WTC11 (cell line): ENCODE measurements around the gene PCIF1. TPM values are rescaled to one million over a fixed set of nuclear protein-coding genes. Genes with fewer than 3 reads are reported as not detected.

ENCODE experiments used
- ATAC-seq: fragments of 200-7000 bp; cut with Tn5 transposase; 2 replicates; pipeline ENCODE4 v1.10.0; 2021; ENCODE audit warnings: mild to moderate bottlenecking, moderate library complexity
- CTCF ChIA-PET: fragments of 300-600 bp; sonication (Branson Sonifier 250); formaldehyde crosslinking; loops from one replicate; lab custom pipeline; 2021; ENCODE audit warnings: antibody characterized with exemption; lab: Charles Lee
- POLR2A ChIA-PET: fragments of 350-600 bp; sonication (Branson Sonifier 250); formaldehyde crosslinking; loops from one replicate; lab custom pipeline; 2021; ENCODE audit warnings: antibody characterized with exemption; lab: Charles Lee
- DNase-seq: peaks from one replicate; pipeline ENCODE4 v3.0.0; 2021; ENCODE audit warnings: low spot score
- H3K27ac Mint-ChIP-seq: 2 replicates; pipeline ENCODE4 v1.8.0; 2021; ENCODE audit warnings: mixed read lengths
- H3K27me3 Mint-ChIP-seq: 2 replicates; pipeline ENCODE4 v1.8.0; 2021; ENCODE audit warnings: low read depth, mild to moderate bottlenecking, moderate library complexity, mixed read lengths
- H3K36me3 Mint-ChIP-seq: 2 replicates; pipeline ENCODE4 v1.8.0; 2021; ENCODE audit warnings: mixed read lengths
- H3K4me1 Mint-ChIP-seq: 2 replicates; pipeline ENCODE4 v1.8.0; 2022; ENCODE audit warnings: mixed read lengths
- H3K4me3 Mint-ChIP-seq: 2 replicates; pipeline ENCODE4 v1.8.0; 2021; ENCODE audit warnings: mild to moderate bottlenecking, moderate library complexity, mixed read lengths
- H3K9me3 Mint-ChIP-seq: 2 replicates; pipeline ENCODE4 v1.8.0; 2021; ENCODE audit warnings: mixed read lengths
- ATF1 ChIP-seq: sonication (generic); formaldehyde crosslinking; IDR thresholded peaks from 2 replicates; pipeline ENCODE4 v1.8.1; 2023; ENCODE audit warnings: mild to moderate bottlenecking, moderate library complexity, missing genetic modification reagents
- CREB1 ChIP-seq: sonication (generic); formaldehyde crosslinking; IDR thresholded peaks from 2 replicates; pipeline ENCODE4 v1.8.0; 2023; ENCODE audit warnings: mild to moderate bottlenecking, missing genetic modification reagents
- CREM ChIP-seq: sonication (generic); formaldehyde crosslinking; IDR thresholded peaks from 2 replicates; pipeline ENCODE4 v1.8.1; 2022; ENCODE audit warnings: mild to moderate bottlenecking, missing genetic modification reagents, moderate library complexity
- FOXP1 ChIP-seq: sonication (generic); formaldehyde crosslinking; IDR thresholded peaks from 2 replicates; pipeline ENCODE4 v1.8.0; 2022; ENCODE audit warnings: missing genetic modification reagents, mild to moderate bottlenecking, moderate library complexity, borderline replicate concordance
- GABPB1 ChIP-seq: sonication (generic); formaldehyde crosslinking; IDR thresholded peaks from 2 replicates; pipeline ENCODE4 v1.8.1; 2023; ENCODE audit warnings: mild to moderate bottlenecking, missing genetic modification reagents
- HMGA2 ChIP-seq: fragments of 250-450 bp; sonication (Bioruptor Pico); IDR thresholded peaks from 2 replicates; pipeline ENCODE4 v1.4.0; 2021; ENCODE audit warnings: mild to moderate bottlenecking, moderate library complexity
- IRF1 ChIP-seq: sonication (generic); formaldehyde crosslinking; IDR thresholded peaks from 2 replicates; pipeline ENCODE4 v1.8.0; 2023; ENCODE audit warnings: missing genetic modification reagents
- IRF2 ChIP-seq: sonication (generic); formaldehyde crosslinking; IDR thresholded peaks from 2 replicates; pipeline ENCODE4 v1.8.0; 2022; ENCODE audit warnings: low read depth, missing genetic modification reagents, borderline replicate concordance
- KAT7 ChIP-seq: sonication (generic); formaldehyde crosslinking; IDR thresholded peaks from 2 replicates; pipeline ENCODE4 v1.8.1; 2023; ENCODE audit warnings: missing genetic modification reagents, mild to moderate bottlenecking, borderline replicate concordance
- NR1H2 ChIP-seq: sonication (generic); formaldehyde crosslinking; IDR thresholded peaks from 2 replicates; pipeline ENCODE4 v1.9.0; 2021; ENCODE audit warnings: mild to moderate bottlenecking, moderate library complexity, missing genetic modification reagents
- PREB ChIP-seq: sonication (generic); formaldehyde crosslinking; IDR thresholded peaks from 2 replicates; pipeline ENCODE4 v1.8.1; 2022; ENCODE audit warnings: mild to moderate bottlenecking, missing genetic modification reagents, moderate library complexity, borderline replicate concordance
- RORB ChIP-seq: fragments of 250-450 bp; sonication (Bioruptor Pico); IDR thresholded peaks from 2 replicates; pipeline ENCODE4 v1.9.0; 2021; ENCODE audit warnings: mild to moderate bottlenecking
- SP1 ChIP-seq: sonication (generic); formaldehyde crosslinking; conservative IDR thresholded peaks from 2 replicates; pipeline ENCODE4 v1.8.1; 2022; ENCODE audit warnings: missing genetic modification reagents
- TEAD4 ChIP-seq: sonication (generic); formaldehyde crosslinking; IDR thresholded peaks from 2 replicates; pipeline ENCODE4 v1.8.0; 2022; ENCODE audit warnings: mild to moderate bottlenecking, missing genetic modification reagents
- ZNF138 ChIP-seq: sonication (generic); formaldehyde crosslinking; conservative IDR thresholded peaks from 2 replicates; pipeline ENCODE4 v1.8.1; 2022; ENCODE audit warnings: mild to moderate bottlenecking, moderate library complexity, missing genetic modification reagents
- ZNF219 ChIP-seq: sonication (generic); formaldehyde crosslinking; IDR thresholded peaks from 2 replicates; pipeline ENCODE4 v1.8.0; 2023; ENCODE audit warnings: missing genetic modification reagents, mild to moderate bottlenecking, borderline replicate concordance
- ZNF396 ChIP-seq: fragments of 250-450 bp; sonication (Bioruptor Pico); IDR thresholded peaks from 2 replicates; pipeline ENCODE4 v1.8.0; 2021; ENCODE audit warnings: mild to moderate bottlenecking, moderate library complexity, borderline replicate concordance
- ZNF416 ChIP-seq: fragments of 250-450 bp; sonication (Bioruptor Pico); IDR thresholded peaks from 2 replicates; pipeline ENCODE4 v1.9.0; 2021; ENCODE audit warnings: mild to moderate bottlenecking, inconsistent platforms
- ZNF423 ChIP-seq: fragments of 250-450 bp; sonication (Bioruptor Pico); IDR thresholded peaks from 2 replicates; pipeline ENCODE4 v2.1.2; 2022; ENCODE audit warnings: mild to moderate bottlenecking, moderate library complexity
- ZNF425 ChIP-seq: fragments of 250-450 bp; sonication (Bioruptor Pico); conservative IDR thresholded peaks from 2 replicates; pipeline ENCODE4 v1.9.0; 2021; ENCODE audit warnings: mild to moderate bottlenecking
- ZNF532 ChIP-seq: fragments of 250-450 bp; sonication (Bioruptor Pico); IDR thresholded peaks from 2 replicates; pipeline ENCODE4 v1.9.0; 2021; ENCODE audit warnings: mild to moderate bottlenecking, borderline replicate concordance
- ZSCAN18 ChIP-seq: fragments of 250-450 bp; sonication (Bioruptor Pico); IDR thresholded peaks from 2 replicates; pipeline ENCODE4 v2.1.2; 2022; ENCODE audit warnings: mild to moderate bottlenecking, moderate library complexity
- total RNA-seq: library from RNA; stranded (reverse); gene quantifications from 3 replicates; pipeline ENCODE4 v1.2.3, GENCODE V29; 2021
- TF ChIP-seq, protein P1 (sequence below): fragments of 250-450 bp; sonication (Bioruptor Pico); IDR thresholded peaks from 2 replicates; pipeline ENCODE4 v1.9.0; 2021; ENCODE audit warnings: mild to moderate bottlenecking
- TF ChIP-seq, protein P2 (sequence below): sonication (generic); formaldehyde crosslinking; IDR thresholded peaks from 2 replicates; pipeline ENCODE4 v1.8.1; 2023; ENCODE audit warnings: mild to moderate bottlenecking, missing genetic modification reagents, moderate library complexity

The PCIF1 gene
- total RNA-seq, 1 experiment from 2014 or later: 42.2 TPM

DNA sequence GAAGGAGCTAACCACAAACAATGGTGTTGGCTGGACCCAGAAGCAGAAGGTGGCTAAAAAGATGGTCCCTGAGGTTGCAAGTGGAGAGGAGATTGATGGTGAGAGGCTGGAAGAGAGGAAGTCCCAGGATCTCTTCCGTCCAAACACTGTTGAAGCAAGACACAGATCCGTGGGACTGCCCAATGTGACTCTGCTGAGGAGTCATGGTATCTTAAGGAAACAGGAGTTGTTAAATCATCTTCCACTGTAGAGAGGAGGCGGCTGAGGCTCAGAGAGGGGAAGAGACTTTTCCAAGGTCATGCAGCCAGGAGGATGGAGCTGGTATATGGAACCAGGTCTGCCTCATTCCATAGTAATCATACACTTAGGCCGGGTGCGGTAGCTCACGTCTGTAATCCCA lies 41.6 kb downstream of the PCIF1 start:
- DNase-seq (no peak), ATAC-seq (no peak)
- H3K27ac Mint-ChIP-seq: no peak overlapping the region
- H3K4me1 Mint-ChIP-seq: peaks cover 7% of the 10 kb centered on the region
- TF ChIP-seq, protein P1, sequence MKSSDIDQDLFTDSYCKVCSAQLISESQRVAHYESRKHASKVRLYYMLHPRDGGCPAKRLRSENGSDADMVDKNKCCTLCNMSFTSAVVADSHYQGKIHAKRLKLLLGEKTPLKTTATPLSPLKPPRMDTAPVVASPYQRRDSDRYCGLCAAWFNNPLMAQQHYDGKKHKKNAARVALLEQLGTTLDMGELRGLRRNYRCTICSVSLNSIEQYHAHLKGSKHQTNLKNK (CRISPR knock-in tag): no peak
- no peak for TF ChIP-seq IRF2 (CRISPR knock-in tag)
- TF ChIP-seq PREB (CRISPR knock-in tag): no peak
- no peak for TF ChIP-seq FOXP1
- TF ChIP-seq KAT7 (CRISPR knock-in tag): no peak
- no peak for TF ChIP-seq ZNF416 (CRISPR knock-in tag)
- TF ChIP-seq ATF1 (CRISPR knock-in tag): no peak
- TF ChIP-seq ZNF219: no peak
- no peak for TF ChIP-seq CREM
- TF ChIP-seq TEAD4: no peak
- TF ChIP-seq NR1H2: no peak
- no peak for TF ChIP-seq ZNF423 (CRISPR knock-in tag)
- TF ChIP-seq, all 79 proteins: peak for 0
- CTCF ChIA-PET: interaction anchor here (0.9 to 3.5 kb wide), 4 partner anchors 11 to 152 kb away, joined by 3 to 15 read pairs (median 4); no protein-coding TSS in a partner anchor
- POLR2A ChIA-PET: no interaction called here
- H3K36me3 Mint-ChIP-seq: no peaks in the 10 kb centered on the region
- no peak overlapping the region for H3K4me3 Mint-ChIP-seq
- H3K9me3 Mint-ChIP-seq: no peaks in the 10 kb centered on the region
- H3K27me3 Mint-ChIP-seq: no peaks in the 10 kb centered on the region; the same call in 1 of the 2 replicates

GRCh38 chr20:45981261-45981660 lies 46.8 kb downstream of the PCIF1 start:
- no peak overlapping the region for H3K27ac Mint-ChIP-seq
- peaks cover 14% of the 10 kb centered on the region for H3K4me1 Mint-ChIP-seq
- no peaks in the 10 kb centered on the region for H3K9me3 Mint-ChIP-seq
- no peaks in the 10 kb centered on the region; the same call in 1 of the 2 replicates for H3K27me3 Mint-ChIP-seq
- no peak for ATAC-seq
- DNase-seq: no peak
- no peaks in the 10 kb centered on the region for H3K36me3 Mint-ChIP-seq
- CTCF ChIA-PET: interaction anchor here (1.3 to 5.7 kb wide), 3 partner anchors 11 to 41 kb away, joined by 7 to 42 read pairs (median 15); no protein-coding TSS in a partner anchor
- POLR2A ChIA-PET: no interaction called here
- H3K4me3 Mint-ChIP-seq: no peak overlapping the region
- TF ChIP-seq, protein P2, sequence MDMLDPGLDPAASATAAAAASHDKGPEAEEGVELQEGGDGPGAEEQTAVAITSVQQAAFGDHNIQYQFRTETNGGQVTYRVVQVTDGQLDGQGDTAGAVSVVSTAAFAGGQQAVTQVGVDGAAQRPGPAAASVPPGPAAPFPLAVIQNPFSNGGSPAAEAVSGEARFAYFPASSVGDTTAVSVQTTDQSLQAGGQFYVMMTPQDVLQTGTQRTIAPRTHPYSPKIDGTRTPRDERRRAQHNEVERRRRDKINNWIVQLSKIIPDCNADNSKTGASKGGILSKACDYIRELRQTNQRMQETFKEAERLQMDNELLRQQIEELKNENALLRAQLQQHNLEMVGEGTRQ (CRISPR knock-in tag): no peak
- TF ChIP-seq SP1 (CRISPR knock-in tag) (no peak), ZSCAN18 (CRISPR knock-in tag) (no peak), CREB1 (CRISPR knock-in tag) (no peak), ZNF532 (CRISPR knock-in tag) (no peak), HMGA2 (no peak), ZNF138 (CRISPR knock-in tag) (no peak), RORB (CRISPR knock-in tag) (no peak), ZNF396 (no peak), IRF1 (CRISPR knock-in tag) (no peak), ZNF425 (CRISPR knock-in tag) (no peak), GABPB1 (CRISPR knock-in tag) (no peak)
- TF ChIP-seq, protein P1 (CRISPR knock-in tag): no peak
